ENCODE results near the gene FMN2.
A peak's percentile ranks its signal among the peaks of the same experiment; 100 is the strongest.

FMN2 gene

DNA sequence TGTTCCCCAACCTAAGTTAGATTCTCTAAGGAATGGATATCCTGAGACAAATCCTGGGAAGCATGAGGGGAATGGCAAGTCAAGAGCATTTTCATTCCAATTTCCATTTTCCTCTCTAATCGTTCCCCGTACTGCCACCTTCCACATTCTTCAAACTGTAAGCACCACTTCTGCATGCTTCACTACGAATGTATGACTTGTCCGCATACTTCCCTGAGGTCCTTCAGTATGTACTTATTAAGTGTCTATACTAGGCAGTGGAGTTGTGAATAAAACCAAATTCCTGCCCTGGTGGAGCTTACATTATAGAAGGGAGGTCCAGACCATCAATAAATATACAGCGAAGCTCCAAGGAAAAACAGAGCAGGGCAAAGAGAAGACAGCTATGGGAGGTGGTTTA lies 365.5 kb downstream of the FMN2 start:
- DNase-seq: no peak

DNA sequence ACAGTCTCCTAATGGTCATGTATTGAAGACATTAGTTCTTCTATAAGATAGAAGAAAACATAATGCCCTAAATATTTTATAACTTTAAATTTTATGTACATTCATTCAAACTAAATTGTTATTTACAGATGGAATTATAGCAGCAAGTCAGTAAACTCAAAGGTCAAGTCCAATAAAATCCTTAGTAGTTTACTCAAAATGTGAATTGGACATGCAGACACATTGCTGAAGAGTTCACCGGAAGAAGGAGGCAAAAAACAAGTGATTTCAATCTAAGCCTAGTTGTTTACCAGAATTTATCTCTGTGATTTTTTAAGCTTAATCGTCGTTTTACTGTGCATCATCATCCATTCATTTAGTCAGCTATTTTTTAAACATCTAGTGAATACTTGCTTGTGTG lies 370.6 kb downstream of the FMN2 start:
- no peak for DNase-seq

DNA sequence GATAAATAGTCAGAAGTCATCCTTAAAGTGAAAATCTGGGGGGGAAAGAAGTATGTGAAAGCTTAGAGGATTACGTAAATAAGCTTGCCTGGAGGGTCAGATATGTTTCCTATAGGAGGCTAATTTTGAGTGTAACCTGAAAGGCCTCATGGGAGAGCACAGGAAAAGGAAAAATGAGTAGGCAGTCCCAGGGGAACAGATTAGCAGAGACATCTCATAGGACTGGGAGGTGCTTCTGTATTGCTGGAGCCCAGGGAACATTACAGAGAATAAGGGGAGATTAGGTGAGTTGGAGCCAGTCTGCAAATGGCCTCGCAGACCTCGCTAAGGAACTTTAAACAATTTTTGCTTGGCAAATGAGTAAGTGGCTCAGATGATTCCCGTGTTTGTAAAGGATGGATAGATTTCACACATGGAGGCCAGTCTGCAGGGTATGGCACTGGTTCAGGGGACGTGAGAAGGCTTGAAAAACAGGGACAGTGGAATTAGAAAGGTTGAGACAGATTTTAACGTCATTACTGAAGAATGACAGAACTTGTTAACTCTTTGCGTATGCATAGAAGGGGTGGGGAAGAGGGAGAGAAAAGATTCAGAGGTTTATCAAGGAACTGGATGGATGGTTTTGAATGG lies 371.2 kb downstream of the FMN2 start:
- DNase-seq: no peak

DNA sequence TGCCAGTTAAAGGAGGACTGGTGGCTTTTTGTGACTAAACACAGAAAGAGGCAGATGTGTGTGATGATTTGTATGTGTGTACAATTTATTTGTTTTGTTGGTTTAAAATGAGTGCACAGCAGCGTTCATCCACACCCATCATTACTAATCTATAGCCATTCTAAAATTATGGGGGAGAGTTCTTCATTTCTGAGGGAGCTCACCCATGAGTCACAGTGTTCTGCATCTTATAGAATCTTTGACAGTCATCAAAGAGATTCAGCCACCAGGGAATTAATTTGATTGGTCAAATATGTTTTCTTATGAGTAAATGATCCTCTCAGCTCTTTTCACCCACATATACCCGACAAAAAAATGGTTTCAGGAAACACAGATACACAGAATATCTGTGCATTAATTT lies 372.4 kb downstream of the FMN2 start:
- DNase-seq: no peak

DNA sequence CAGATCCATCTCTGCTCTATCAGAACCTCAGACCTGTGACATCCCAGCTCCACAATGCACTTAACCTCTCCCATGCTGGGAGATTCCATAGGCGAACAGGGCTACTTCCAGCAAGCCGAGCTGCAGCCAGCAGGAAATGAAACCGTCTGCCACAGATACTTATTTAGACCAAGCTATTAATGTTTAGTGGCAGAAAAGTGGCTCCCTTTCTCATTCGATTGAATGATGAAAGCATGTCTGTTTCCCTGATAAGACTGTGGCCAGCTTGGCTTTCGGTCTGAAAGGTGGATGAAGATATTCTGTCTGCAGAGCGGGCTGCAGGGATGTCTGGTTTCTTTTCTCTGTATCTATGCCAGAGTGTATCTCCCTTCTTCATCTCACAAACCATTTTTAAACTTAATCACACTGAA lies 373.9 kb downstream of the FMN2 start:
- DNase-seq: no peak

DNA sequence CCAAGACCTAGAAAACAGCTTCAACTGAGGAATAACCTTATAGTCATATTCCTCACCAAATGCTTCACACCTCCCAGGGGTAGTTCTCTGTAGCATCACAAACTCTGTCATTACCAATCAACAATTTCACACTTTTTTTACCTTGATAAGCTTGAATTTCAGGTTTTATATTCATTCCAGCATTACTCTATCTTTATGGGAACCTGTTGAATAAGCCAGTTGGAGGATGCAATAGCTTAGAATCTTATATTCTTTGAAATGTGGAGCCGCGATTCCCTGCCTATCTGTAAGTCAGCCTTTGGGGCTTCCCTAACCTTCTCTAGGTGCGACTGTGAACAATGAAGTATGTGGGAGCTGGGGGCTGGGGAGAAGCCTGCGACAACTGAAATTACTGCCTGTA lies 374.8 kb downstream of the FMN2 start:
- no peak for DNase-seq

DNA sequence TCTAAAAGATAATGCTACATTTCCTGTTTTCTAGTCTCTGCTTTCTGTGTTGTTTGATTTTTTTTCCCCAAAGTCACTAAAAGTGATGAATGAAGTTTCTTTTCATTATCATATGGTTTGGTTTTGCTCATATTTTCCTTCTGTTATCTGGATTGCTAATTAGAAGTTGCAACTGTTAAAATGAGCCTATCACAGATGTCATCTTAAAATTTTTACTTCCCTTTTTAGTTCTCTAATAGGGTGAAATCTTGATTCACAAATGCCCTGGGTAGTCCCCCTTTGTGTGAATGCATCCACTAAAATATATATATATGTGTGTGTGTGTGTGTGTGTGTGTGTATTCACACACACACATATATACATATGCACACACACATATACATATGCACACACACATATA lies 376.2 kb downstream of the FMN2 start:
- no peak for DNase-seq

DNA sequence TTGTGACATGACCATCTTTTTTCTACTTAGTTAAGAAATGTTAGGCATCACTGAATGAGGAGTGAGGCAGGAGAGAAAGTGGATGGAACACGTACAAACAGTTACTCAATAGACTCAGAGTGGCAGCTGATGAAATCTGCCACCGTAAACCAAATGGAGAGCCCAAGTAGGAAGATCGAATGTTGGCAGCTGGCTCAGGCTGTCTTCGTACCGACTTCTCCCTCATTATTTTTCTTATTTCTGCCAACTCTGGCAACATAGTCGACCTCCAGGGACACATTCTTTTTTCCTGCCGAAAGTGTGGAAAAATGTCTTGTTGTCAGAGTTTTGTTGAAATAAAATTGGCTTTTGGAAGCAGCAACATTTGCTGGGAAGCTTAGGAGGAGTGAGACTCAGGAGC lies 377.0 kb downstream of the FMN2 start:
- DNase-seq: no peak

DNA sequence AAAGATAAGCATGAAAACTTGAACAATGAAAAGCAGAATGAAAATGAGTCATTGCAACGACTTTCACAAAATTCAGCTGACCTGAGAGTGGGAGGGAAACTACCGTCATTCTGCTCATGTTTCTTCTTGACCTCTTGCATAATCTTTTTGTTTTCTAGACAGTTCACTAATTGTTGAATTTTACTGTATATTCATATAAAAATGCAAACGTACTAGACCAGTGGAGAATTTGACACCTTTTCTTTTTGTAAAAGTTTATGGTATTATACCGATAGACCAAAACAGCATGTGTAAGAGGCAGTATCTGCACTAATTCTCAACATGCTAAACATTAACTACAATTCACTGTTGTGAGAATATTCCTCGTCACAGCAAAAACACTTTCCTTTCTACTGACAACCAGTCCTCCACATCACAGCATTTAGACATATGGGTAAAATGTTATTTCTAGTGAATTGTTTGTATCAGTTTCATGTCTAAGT lies 382.5 kb downstream of the FMN2 start:
- peak; percentile 44 for DNase-seq

DNA sequence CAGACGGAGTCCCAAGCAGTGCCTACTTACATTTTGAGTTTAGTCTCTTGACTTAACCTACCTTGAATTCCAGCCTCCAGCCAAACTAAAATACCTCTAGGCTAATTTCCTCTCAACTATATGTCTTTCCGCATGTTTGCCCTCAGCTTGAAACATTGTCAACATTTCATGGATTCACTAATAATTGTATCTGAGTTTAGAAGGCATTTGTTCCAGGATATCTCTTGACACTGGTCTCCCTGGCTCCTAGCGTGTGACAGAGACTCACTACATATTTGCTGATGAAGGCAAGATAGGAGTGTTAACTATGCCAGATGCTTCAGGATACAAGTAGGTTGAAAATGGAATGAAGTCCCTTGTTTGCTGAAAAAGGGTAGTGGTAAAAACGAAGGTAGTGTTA lies 384.1 kb downstream of the FMN2 start:
- DNase-seq: no peak

DNA sequence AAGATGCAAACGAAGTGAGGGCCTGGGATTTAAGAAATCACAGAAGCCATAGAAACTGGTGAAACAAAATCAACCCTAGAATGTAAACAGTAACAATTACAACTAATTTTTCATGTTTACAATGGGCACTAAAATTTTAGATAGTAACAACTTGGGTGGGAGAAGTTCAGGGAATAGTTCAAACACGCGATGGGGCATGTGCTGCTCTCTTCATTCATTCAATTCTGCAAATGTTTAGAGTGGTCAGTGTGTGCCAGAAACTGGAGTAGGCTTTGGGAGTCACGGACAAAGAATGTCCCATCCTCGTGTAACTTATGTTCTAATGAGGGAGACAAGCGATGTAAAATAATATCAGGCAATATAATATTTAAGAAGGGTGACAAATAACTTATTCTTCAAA lies 386.9 kb downstream of the FMN2 start:
- DNase-seq: no peak

DNA sequence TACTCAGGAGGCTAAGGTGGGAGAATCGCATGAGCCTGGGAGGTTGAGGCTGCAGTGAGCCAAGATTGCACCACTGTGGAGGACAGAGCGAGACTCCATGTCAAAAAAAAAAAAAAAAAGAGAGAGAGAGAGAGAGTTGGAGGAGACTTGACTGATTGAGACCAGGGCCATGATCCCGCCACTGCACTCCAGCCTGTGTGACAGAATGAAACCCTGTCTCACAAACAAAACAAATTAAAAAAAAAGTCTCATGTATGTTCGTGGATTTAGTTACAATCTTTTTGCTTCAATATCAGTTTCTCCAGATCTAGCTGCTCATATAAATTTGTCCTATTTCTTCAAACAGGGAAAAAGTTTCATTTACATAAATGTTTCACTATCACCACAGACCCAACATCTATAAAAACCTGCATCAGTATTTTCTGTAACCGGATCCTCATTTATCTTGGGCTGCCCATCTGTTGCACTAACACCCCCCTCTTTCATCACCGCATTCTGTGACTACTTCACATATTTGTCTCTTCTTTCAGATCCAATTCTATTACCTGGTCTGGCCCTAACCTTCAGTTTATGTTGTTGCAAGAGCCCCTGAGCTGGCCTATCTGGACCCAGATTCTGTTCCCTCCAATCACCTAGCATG lies 393.2 kb downstream of the FMN2 start:
- no peak for DNase-seq

DNA sequence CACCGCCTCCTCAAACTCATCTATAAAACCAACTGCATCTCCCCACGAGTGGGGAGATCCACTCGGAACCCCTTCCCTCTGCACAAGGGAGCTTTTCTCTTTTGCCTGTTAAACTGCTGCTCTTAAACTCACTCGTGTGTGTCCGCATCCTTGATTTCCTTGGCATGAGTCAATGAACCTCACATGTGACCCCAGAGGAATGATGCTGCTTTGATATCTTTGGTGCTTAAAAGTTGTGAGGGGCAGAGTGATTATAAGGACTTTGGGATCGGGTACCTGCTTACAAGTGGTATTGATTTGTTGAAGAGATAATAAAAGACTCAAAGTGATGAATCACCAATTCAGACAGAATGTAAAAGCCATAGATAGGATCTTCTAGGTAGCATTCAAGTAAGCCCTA lies 394.9 kb downstream of the FMN2 start:
- no peak for DNase-seq

DNA sequence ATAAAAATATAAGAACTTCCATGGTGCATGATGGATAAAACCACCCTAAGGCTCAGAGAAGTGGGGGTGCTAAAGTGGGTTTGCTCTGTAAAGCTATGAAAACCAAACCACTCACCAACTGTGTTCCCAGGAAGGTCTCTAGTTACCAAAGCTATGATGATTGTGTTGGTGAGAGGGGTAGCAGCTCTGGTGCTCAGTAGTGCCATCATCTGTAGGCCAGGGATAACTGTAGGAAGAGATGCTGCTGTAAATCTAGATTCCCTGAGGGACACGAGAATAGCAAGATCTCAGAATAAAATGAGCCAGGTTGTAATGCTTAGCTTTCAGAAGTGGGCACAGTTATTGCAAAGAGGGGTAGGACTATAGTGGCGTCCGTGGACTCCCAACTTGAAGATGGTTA lies 395.8 kb downstream of the FMN2 start:
- DNase-seq: no peak

DNA sequence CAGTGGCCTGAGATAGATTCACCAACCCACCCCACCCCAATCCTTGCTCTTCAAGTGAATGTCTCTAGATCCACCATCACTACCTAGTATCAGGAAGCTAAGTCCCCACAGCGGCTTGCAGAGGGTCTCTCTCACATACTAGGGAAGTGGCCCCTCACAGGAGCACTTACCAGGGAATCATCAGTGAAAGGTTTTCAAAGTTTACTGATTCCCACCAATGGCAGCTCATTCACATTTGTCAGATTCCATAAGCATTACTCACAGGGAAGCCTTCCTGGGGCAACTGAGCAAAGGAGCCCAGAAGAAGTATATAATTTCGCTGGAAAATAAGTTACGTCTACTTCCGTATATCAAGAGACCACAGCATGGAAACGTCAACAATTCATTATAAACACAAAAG lies 399.5 kb downstream of the FMN2 start:
- peak; percentile 16 for DNase-seq

DNA sequence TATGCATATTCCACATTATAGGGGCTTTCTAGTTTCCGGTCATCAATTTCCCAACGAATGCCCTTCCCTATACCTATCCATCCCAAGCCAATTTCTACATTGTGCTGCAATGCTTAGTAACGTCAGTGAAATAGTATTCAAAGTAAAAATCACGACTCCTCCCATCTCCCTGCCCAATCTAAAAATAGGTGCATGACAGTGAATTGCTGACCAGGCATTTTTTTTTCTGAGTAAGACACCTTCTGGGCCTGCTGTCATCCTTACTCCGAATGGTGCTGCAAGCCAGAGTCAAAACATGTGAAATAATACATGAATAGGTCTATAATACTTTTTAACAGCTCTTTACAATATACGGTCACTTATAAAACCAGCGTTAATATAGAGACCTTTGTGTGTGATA lies 400.1 kb downstream of the FMN2 start:
- no peak for DNase-seq

DNA sequence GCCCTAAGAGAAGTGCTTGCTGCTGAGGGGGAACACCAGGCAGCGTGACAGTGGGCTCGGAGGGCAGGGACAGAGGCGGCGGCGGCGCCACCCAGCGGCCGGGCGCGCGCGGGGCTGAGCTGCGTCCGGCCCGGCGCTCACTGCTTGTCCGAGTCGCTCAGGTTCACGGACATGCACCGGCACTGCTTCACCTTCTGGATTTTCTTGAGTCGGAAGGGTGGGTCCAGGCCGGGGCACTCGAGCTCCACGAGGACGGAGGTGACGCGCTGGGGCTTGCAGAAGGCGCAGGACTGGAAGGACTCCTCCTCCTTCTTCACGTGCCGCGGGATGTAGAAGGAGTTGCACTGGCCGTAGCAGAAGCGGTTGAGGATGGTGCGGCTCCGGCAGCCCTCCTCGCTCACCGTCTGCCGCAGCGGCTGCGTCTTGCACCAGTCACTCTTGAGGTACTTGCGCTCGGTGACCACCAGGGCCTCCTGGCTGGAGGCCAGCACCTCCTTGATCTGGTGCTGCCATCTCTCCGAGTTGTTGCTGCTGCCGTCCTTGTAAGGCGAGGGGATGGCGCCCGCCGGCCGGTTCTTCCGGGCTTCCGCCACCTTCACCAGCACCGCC lies 401.3 kb downstream of the FMN2 start:
- DNase-seq: no peak

DNA sequence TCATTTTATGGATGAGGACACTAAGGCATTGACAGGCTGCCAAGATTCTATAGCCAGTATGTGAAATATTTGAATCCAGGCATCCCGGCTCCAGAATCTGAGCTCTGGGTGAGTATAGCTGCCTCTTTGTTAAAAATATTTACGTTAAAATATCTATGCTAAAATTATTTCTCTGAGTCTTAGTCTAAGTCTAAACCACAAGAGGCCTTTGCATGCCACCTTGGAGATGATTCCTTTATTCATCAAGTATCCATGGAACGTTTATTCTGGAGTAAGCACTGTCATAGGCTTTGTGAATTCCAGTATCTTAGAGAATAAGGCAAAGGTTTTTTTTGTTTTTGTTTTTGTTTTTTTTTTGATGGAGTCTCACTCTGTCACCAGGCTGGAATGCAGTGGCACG lies 403.9 kb downstream of the FMN2 start:
- no peak for DNase-seq

DNA sequence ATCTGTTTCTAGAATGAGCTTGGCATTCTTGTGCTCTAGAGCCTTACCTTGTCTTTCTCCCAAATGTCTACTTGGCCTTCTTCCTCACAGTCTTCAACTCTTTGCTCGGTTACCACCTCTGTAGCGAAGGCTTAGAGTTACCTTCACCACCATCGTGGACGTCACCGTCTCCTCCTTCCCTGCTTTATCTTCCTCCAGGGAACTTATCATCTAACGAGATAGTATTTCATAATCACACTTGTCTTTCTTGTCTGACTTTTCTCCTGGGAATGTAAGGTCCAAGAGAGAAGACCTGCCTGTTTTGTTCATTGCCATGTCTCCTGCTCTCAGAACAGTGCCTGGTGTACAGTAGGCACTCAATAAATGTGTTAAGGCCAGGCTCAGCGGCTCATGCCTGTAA lies 404.7 kb downstream of the FMN2 start:
- no peak for DNase-seq

DNA sequence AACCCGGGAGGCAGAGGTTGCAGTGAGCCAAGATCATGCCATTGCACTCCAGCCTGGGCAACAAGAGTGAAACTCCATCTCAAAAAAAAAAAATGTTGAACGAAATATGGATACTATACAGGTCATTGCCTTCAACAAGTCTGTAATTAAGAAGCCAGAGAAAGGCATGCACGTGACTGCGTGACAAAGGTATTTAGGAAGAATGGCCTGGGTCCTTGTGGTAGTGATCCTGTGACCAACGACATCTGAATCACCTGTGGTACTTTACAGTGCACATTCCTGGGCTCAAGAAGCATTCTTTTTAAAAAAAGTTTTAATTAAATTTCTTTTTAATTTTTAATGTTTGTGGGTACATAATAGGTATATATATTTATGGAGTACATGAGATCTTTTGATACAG lies 405.3 kb downstream of the FMN2 start:
- no peak for DNase-seq

DNA sequence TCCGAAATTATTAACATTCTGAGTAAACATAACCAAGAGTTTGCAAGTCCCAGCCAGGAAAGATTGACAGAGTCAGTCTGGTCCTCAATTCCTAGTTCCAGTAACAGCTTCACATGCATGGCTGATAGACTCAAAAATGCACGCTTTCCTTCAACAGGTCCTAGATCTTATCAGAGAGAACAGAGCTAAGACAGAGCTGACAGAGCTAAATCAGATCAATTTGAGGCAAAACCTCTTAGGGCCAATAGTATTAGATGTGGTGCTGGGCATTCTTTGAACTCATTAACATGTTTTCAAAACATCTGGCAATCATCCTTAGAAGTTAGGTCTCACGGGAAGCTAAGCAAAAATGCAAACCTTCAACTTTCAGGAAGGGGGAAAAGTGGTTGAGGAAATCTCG lies 406.2 kb downstream of the FMN2 start:
- DNase-seq: no peak

DNA sequence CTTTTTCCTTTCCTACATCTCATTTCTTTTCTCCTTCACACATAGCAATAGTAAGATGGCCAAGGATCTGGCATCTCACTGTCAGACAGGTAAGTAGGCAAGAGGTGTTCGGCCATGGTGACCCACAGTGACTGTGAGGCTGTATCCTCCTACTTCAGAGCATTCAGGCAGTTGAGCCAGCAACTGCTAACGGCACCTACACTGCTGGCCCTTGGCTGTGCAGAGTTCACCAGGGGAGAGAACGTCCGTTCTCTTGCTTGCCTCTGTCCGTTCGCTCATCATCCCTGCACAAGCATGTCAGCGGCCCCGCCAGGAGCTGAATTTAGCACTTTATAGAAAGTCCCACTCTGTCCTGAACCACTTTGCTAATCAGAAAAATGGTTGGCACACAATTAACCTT lies 406.7 kb downstream of the FMN2 start:
- DNase-seq: no peak

DNA sequence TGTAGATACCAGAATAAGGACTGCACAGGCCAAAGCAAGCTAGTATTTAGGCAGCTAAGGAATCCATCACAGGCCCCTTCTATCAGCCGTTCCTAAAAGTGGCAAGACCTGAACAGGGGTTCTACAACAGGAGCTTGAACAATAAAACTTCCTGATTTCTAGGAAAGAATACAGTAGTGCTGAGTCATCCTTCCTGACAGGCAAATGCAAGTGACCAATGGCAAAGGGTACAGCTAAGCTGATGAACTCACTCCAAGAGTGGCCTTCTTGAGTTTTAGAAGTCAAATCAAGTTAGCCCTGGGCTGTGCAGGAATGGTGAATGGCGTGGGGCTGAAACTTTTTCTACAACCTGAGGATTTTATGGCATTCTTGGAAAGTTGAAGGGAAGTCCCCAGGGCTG lies 407.3 kb downstream of the FMN2 start:
- no peak for DNase-seq

DNA sequence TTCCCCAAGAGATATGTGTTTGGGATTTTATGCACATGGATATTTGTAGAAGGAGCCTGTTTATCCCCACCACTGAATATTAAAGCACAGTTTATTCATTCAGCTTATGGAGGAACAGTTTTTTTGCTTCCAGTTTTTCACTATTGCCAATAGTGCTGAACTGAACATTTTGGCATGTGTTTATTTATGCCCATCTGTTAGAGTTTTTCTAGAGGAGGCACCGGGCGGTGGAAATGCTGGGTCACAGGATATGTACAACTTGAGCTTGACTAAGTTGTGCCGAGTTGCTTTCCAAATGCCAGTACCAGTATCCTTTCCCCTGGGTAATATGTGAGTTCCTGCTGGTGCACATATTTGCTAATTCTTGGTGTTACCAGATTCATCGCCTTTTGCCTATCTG lies 409.0 kb downstream of the FMN2 start:
- no peak for DNase-seq

DNA sequence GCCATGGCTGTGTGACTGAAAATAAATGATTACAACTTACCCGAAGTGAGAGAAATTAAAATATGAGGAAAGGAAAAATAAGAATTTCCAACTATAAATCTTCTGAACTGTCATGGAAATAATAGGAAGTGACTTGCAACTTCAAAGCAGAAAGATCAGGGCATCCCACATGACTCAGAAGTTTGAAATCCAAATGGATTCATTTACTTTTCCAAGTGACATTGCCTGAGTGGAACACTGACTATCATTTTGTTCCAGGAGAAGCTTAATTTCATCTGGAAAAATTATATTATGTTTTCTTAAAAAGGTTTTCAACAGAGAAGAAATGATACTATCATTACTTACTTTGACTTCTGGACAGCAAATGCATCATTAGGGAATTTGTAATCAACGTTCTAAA lies 409.4 kb downstream of the FMN2 start:
- DNase-seq: no peak
